ENCODE measurements around the gene MAPK10. TPM values are rescaled to one million over a fixed set of nuclear protein-coding genes. Genes with fewer than 3 reads are reported as not detected.

MAPK10 gene
- total RNA-seq, 2 experiments from 2014 or later, result 0.28 to 0.36 TPM

DNA sequence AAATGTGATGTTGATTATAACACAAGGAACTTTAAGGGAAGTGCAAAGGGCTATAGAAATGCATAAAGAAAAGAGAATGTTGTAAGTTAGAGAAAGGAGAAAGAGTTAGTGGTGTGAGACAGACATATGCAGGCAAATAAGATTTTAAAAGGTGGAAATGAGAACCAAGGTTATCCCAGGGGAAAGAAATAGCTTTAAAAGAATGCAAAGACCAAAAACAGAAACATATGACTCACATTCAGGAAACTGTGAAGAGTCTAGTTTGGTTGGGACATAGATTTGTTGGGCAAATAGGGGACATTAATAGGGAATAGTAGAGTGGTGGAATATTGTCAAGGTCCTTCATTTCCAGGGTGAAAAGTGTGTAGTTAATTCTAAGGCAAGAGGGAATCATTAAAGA lies 52.4 kb downstream of the MAPK10 start:
- H3K4me3 ChIP-seq (ENCODE audit: low read length), result no peak overlapping the region
- ChIA-PET POLR2A (no interaction called here), CTCF (no interaction called here)
- H3K36me3 Mint-ChIP-seq (ENCODE audit: low read depth), result no peaks in the 10 kb centered on the region
- H3K4me1 ChIP-seq (ENCODE audit: insufficient read depth, low read length), result no peaks in the 10 kb centered on the region
- no peaks in the 10 kb centered on the region for H3K36me3 ChIP-seq (ENCODE audit: insufficient read depth, low read length)
- no peaks in the 10 kb centered on the region for H3K9me3 ChIP-seq (ENCODE audit: control insufficient read depth in 1 of 2, insufficient read depth in 1 of 2, low read length in 2 of 2)
- H3K27ac Mint-ChIP-seq, result no peak overlapping the region
- H3K27me3 ChIP-seq (ENCODE audit: control insufficient read depth in 1 of 2, insufficient read depth in 2 of 2, low read length in 2 of 2), result no peaks in the 10 kb centered on the region
- H3K4me3 Mint-ChIP-seq, result no peak overlapping the region
- no peak for DNase-seq
- intact Hi-C loops (cut with DNase I, micrococcal nuclease), result no loop called here
- ATAC-seq (ENCODE audit: poor library complexity), result no peak
- H3K4me1 Mint-ChIP-seq (ENCODE audit: low read depth), result no peaks in the 10 kb centered on the region
- no peaks in the 10 kb centered on the region for H3K9me3 Mint-ChIP-seq
- no peaks in the 10 kb centered on the region for H3K27me3 Mint-ChIP-seq
- H3K27ac ChIP-seq (ENCODE audit: low read depth in 1 of 2, low read length in 2 of 2), result no peak overlapping the region
- TF ChIP-seq, protein P1, sequence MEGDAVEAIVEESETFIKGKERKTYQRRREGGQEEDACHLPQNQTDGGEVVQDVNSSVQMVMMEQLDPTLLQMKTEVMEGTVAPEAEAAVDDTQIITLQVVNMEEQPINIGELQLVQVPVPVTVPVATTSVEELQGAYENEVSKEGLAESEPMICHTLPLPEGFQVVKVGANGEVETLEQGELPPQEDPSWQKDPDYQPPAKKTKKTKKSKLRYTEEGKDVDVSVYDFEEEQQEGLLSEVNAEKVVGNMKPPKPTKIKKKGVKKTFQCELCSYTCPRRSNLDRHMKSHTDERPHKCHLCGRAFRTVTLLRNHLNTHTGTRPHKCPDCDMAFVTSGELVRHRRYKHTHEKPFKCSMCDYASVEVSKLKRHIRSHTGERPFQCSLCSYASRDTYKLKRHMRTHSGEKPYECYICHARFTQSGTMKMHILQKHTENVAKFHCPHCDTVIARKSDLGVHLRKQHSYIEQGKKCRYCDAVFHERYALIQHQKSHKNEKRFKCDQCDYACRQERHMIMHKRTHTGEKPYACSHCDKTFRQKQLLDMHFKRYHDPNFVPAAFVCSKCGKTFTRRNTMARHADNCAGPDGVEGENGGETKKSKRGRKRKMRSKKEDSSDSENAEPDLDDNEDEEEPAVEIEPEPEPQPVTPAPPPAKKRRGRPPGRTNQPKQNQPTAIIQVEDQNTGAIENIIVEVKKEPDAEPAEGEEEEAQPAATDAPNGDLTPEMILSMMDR (IDR thresholded peaks at IDR 0.05), result no peak

DNA sequence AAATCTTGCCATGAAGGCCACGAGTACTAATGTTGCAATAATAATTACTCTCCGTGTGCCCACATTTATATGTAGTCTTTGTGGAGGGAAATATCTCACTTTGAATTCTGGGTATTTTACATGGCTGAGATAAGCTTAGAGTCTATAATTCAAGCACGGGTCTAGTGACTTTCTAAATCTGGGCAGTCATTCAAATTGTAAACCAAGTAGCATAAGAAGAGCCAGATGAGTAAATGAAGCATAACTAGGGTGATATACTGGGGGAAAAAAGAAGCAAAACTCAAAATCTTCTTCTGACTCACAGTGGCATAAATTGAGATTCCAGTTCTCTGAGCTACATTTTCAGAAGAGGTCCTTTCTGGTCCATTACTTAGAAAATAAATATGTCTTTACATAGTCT lies 53.0 kb downstream of the MAPK10 start:
- no peaks in the 10 kb centered on the region for H3K36me3 Mint-ChIP-seq (ENCODE audit: low read depth)
- no peaks in the 10 kb centered on the region for H3K27me3 ChIP-seq (ENCODE audit: control insufficient read depth in 1 of 2, insufficient read depth in 2 of 2, low read length in 2 of 2)
- no peak overlapping the region for H3K27ac Mint-ChIP-seq
- ChIA-PET CTCF (no interaction called here), POLR2A (no interaction called here)
- H3K27me3 Mint-ChIP-seq, result no peaks in the 10 kb centered on the region
- no peaks in the 10 kb centered on the region for H3K9me3 Mint-ChIP-seq
- no peak overlapping the region for H3K4me3 ChIP-seq (ENCODE audit: low read length)
- H3K4me3 Mint-ChIP-seq, result no peak overlapping the region
- no peak for ATAC-seq (ENCODE audit: poor library complexity)
- H3K36me3 ChIP-seq (ENCODE audit: insufficient read depth, low read length), result no peaks in the 10 kb centered on the region
- TF ChIP-seq, protein P1 (IDR thresholded peaks at IDR 0.05), result no peak
- no peaks in the 10 kb centered on the region for H3K9me3 ChIP-seq (ENCODE audit: control insufficient read depth in 1 of 2, insufficient read depth in 1 of 2, low read length in 2 of 2)
- no peaks in the 10 kb centered on the region for H3K4me1 Mint-ChIP-seq (ENCODE audit: low read depth)
- no peaks in the 10 kb centered on the region for H3K4me1 ChIP-seq (ENCODE audit: insufficient read depth, low read length)
- H3K27ac ChIP-seq (ENCODE audit: low read depth in 1 of 2, low read length in 2 of 2), result no peak overlapping the region
- no peak for DNase-seq
- intact Hi-C loops (cut with DNase I, micrococcal nuclease), result no loop called here

DNA sequence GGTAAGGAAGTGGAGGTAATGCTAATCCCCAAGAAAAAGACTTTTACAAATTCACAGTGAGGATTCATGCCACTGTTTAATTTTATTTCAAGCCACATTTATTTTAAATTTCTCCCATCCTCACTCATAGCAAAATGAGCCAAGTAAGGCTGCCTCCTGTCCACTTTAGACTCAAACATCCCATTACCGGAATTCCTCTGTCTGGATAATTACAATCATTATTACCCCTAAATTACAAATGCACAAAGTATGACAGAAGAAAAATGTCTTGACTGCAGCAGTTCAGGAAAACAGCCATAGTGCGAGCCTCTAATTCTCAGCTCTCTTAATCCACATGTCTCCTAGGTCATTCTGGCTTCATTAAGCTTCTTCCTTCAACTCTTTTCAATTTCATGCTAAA lies 57.0 kb downstream of the MAPK10 start:
- H3K4me3 Mint-ChIP-seq, result no peak overlapping the region
- ATAC-seq (ENCODE audit: poor library complexity) (no peak), DNase-seq (no peak)
- no peak overlapping the region for H3K27ac Mint-ChIP-seq
- Histone ChIP-seq H3K27ac (ENCODE audit: low read depth in 1 of 2, low read length in 2 of 2) (no peak overlapping the region), H3K9me3 (ENCODE audit: control insufficient read depth in 1 of 2, insufficient read depth in 1 of 2, low read length in 2 of 2) (no peaks in the 10 kb centered on the region), H3K27me3 (ENCODE audit: control insufficient read depth in 1 of 2, insufficient read depth in 2 of 2, low read length in 2 of 2) (no peaks in the 10 kb centered on the region), H3K4me3 (ENCODE audit: low read length) (no peak overlapping the region), H3K4me1 (ENCODE audit: insufficient read depth, low read length) (no peaks in the 10 kb centered on the region), H3K36me3 (ENCODE audit: insufficient read depth, low read length) (no peaks in the 10 kb centered on the region)
- H3K9me3 Mint-ChIP-seq, result no peaks in the 10 kb centered on the region
- TF ChIP-seq, protein P1 (IDR thresholded peaks at IDR 0.05), result no peak
- ChIA-PET CTCF (no interaction called here), POLR2A (no interaction called here)
- no peaks in the 10 kb centered on the region for H3K4me1 Mint-ChIP-seq (ENCODE audit: low read depth)
- H3K36me3 Mint-ChIP-seq (ENCODE audit: low read depth), result no peaks in the 10 kb centered on the region
- intact Hi-C loops (cut with DNase I, micrococcal nuclease), result no loop called here
- no peaks in the 10 kb centered on the region for H3K27me3 Mint-ChIP-seq
